ENCODE measurements around the gene OR2AE1. TPM values are rescaled to one million over a fixed set of nuclear protein-coding genes. Genes with fewer than 3 reads are reported as not detected.

Gene OR2AE1
- total RNA-seq, 1 donor from 2014 or later = 0.25 TPM

Small RNA genes lying within 50 kb of the gene (small RNA-seq; reads per million reads assigned to genes)
- gene AC011904.1 (ENCODE audit: low replicate concordance) (not detected), gene CYP3A52P (ENCODE audit: low replicate concordance) (not detected)

Other genes with a start within 250 kb of the OR2AE1 start
- under 0.01 TPM for gene CYP3A5, start 197.0 kb downstream of the OR2AE1 start, total RNA-seq
- not detected for gene CYP3A7, start 141.8 kb downstream of the OR2AE1 start, total RNA-seq
- not detected for gene CYP3A4, start 92.8 kb downstream of the OR2AE1 start, total RNA-seq
- not detected for gene CYP3A43, start 49.0 kb downstream of the OR2AE1 start, total RNA-seq
- 9.3 TPM for gene TRIM4, start 42.5 kb upstream of the OR2AE1 start, total RNA-seq
- gene GJC3, start 52.6 kb upstream of the OR2AE1 start, total RNA-seq = not detected
- not detected for gene AZGP1, start 99.0 kb upstream of the OR2AE1 start, total RNA-seq
- 60.0 TPM for gene ZKSCAN1, start 138.6 kb upstream of the OR2AE1 start, total RNA-seq
- gene ZSCAN21, start 172.7 kb upstream of the OR2AE1 start, total RNA-seq = 13.5 TPM
- gene ZNF3, start 204.7 kb upstream of the OR2AE1 start, total RNA-seq = 32.9 TPM
- 33.2 TPM for gene COPS6, start 211.9 kb upstream of the OR2AE1 start, total RNA-seq
- 48.4 TPM for gene MCM7, start 224.4 kb upstream of the OR2AE1 start, total RNA-seq
- 20.4 TPM for gene AP4M1, start 224.6 kb upstream of the OR2AE1 start, total RNA-seq
- gene TAF6, start 242.3 kb upstream of the OR2AE1 start, total RNA-seq = 32.2 TPM
- 11.1 TPM for gene CNPY4, start 242.6 kb upstream of the OR2AE1 start, total RNA-seq
- 2.2 TPM for gene MBLAC1, start 249.9 kb upstream of the OR2AE1 start, total RNA-seq

Data from temporal lobe (tissue), 2 donors.